Stomach smooth muscle (tissue), 2 donors: ENCODE measurements around the gene ZNF678.
"Not testable (repeated sequence)": the region's sequence is repeated elsewhere in the genome, so short reads cannot be mapped to it uniquely, and the experiment has no call there.

ENCODE experiments used
- H3K27ac ChIP-seq: one replicate; pipeline ENCODE4 v1.7.0; 2013; ENCODE audit warnings: mild to moderate bottlenecking, low read length, inconsistent platforms
- H3K27me3 ChIP-seq, 2 donors: one replicate each; pipeline ENCODE4 v1.7.0; 2013; ENCODE audit warnings: low read length in 2 of 2; ENCODE audit not compliant: insufficient read depth in 2 of 2, control insufficient read depth in 1 of 2
- H3K36me3 ChIP-seq, 2 donors: one replicate each; pipeline ENCODE4 v1.7.0; 2013; ENCODE audit warnings: low read length in 2 of 2; ENCODE audit not compliant: control insufficient read depth in 2 of 2, insufficient read depth in 2 of 2
- H3K4me1 ChIP-seq: one replicate; pipeline ENCODE4 v1.7.0; 2013; ENCODE audit warnings: low read length; ENCODE audit not compliant: control insufficient read depth, insufficient read depth
- H3K4me3 ChIP-seq, 2 donors: one replicate each; pipeline ENCODE4 v1.7.0; 2013; ENCODE audit warnings: low read length in 2 of 2
- H3K9ac ChIP-seq, 2 donors: one replicate each; pipeline ENCODE4 v1.7.0; 2013; ENCODE audit warnings: low read length in 2 of 2, mild to moderate bottlenecking in 1 of 2
- H3K9me3 ChIP-seq, 2 donors: one replicate each; pipeline ENCODE4 v1.7.0; 2013; ENCODE audit warnings: low read length in 2 of 2; ENCODE audit not compliant: control insufficient read depth in 2 of 2
- donor health status: healthy.
- donor health status: Pancreatic carcinoma.

Gene ZNF678

DNA sequence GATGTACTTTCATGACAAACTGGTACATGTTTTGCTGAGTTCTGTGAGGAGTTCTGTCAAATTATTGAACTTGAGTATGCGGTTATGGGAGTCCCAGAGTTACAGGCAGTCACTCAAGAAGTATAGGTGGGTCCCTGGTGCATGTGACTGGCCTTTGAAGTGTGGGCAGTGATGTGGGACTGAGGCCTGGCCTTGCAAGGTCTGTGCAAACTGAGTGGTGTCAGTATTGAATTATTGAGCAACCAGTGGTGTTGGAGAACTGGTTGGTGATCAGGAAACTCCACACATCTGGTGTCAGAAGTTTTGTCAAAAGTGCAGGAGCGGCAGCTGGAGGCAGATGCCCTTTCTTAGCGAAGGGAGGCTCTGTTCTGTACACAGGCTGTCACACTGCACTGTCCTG is 5.2 kb downstream of the ZNF678 start:
- Histone ChIP-seq H3K27ac (no peak overlapping the region), H3K36me3 (no peaks in the 10 kb centered on the region), H3K4me3 (no peak overlapping the region), H3K27me3 (no peaks in the 10 kb centered on the region), H3K9me3 (no peaks in the 10 kb centered on the region), H3K4me1 (peaks cover 6% of the 10 kb centered on the region), H3K9ac (no peak overlapping the region)

- H3K27me3 ChIP-seq = no peaks in the 10 kb centered on the region
- H3K36me3 ChIP-seq = no peaks in the 10 kb centered on the region
- no peaks in the 10 kb centered on the region for H3K9me3 ChIP-seq
- H3K4me3 ChIP-seq = no peak overlapping the region
- H3K9ac ChIP-seq = no peak overlapping the region
- H3K27ac ChIP-seq = no peak overlapping the region
- H3K4me1 ChIP-seq = no peaks in the 10 kb centered on the region
Observed at GRCh38 chr1:227572752-227573151, 9.4 kb downstream of the ZNF678 start.

- H3K9me3 ChIP-seq = no peaks in the 10 kb centered on the region
- no peaks in the 10 kb centered on the region for H3K36me3 ChIP-seq
- H3K9ac ChIP-seq = no peak overlapping the region
- no peak overlapping the region for H3K4me3 ChIP-seq
- no peaks in the 10 kb centered on the region for H3K4me1 ChIP-seq
- no peaks in the 10 kb centered on the region for H3K27me3 ChIP-seq
- no peak overlapping the region for H3K27ac ChIP-seq
Observed at GRCh38 chr1:227574926-227575325, 11.6 kb downstream of the ZNF678 start.

DNA sequence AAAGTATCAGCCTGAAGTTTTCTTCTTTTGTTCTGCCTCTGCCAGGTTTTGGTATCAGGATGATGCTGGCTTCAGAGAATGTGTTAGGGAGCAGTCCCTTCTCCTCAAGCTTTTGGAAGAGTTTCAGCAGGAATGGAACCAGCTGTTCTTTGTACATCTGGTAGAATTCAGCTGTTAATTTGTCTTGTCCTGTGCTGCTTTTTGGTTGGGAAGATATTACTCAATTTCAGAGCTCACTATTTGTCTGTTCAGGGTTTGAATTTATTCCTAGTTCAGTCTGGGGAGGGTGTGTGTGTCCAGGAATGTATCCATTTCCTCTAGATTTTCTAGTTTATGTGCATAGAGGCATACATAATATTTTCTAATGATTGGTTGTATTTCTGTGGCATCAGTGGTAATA is 12.8 kb downstream of the ZNF678 start:
- H3K27me3 ChIP-seq = no peaks in the 10 kb centered on the region
- no peak overlapping the region for H3K27ac ChIP-seq
- H3K9me3 ChIP-seq = no peaks in the 10 kb centered on the region
- no peak overlapping the region for H3K4me3 ChIP-seq
- H3K4me1 ChIP-seq = no peaks in the 10 kb centered on the region
- H3K36me3 ChIP-seq = no peaks in the 10 kb centered on the region
- H3K9ac ChIP-seq = no peak overlapping the region

DNA sequence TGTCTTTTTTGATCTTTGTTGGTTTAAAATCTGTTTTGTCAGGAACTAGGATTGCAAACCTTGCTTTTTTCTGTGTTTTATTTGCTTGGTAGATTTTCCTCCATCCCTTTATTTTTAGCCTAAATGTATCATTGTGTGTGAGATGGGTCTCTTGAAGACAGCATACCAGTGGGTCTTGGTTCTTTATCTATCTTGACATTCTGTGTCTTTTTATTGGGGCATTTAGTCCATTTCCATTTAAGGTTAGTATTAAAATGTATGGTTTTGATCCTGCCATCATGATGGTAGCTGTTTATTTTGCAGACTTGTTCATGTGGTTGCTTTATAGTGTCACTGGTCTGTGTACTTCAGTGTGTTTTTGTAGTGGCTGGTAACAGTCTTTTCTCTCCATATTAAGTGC is 14.1 kb downstream of the ZNF678 start:
- H3K27me3 ChIP-seq = no peaks in the 10 kb centered on the region
- no peaks in the 10 kb centered on the region for H3K36me3 ChIP-seq
- no peak overlapping the region for H3K27ac ChIP-seq
- no peak overlapping the region for H3K9ac ChIP-seq
- no peak overlapping the region for H3K4me3 ChIP-seq
- H3K4me1 ChIP-seq = no peaks in the 10 kb centered on the region
- H3K9me3 ChIP-seq = no peaks in the 10 kb centered on the region

DNA sequence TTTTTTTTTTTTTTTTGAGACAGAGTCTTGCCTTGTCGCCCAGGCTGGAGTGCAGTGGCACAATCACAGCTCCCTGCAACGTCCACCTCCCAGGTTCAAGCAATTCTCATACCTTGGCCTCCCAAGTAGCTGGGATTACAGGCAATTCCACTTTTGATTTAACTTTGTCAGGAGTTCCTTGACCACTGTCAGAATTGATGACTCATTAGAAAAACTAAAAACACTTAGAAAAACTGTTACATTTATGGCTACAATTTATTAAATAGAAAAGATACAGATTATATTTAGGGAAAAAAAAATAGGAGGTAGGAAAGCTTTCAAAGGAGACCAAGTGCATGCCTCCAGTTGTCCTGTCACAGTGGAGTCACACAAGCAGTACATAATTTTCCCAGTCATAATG is 20.0 kb downstream of the ZNF678 start:
- peaks cover 4% of the 10 kb centered on the region in 2 donors for H3K9me3 ChIP-seq
- no peaks in the 10 kb centered on the region for H3K4me1 ChIP-seq
- H3K9ac ChIP-seq = no peak overlapping the region
- no peak overlapping the region for H3K4me3 ChIP-seq
- H3K27ac ChIP-seq = no peak overlapping the region
- H3K27me3 ChIP-seq = no peaks in the 10 kb centered on the region
- peaks cover 0 to 3% of the 10 kb centered on the region in 2 donors for H3K36me3 ChIP-seq

GRCh38 chr1:227586733-227587132 is 23.4 kb downstream of the ZNF678 start:
- no peak overlapping the region for H3K27ac ChIP-seq
- H3K27me3 ChIP-seq = no peaks in the 10 kb centered on the region
- no peak overlapping the region for H3K4me3 ChIP-seq
- H3K9ac ChIP-seq = no peak overlapping the region
- no peaks in the 10 kb centered on the region for H3K4me1 ChIP-seq
- H3K9me3 ChIP-seq = peaks cover 4% of the 10 kb centered on the region in 2 donors
- H3K36me3 ChIP-seq = peaks cover 0 to 3% of the 10 kb centered on the region in 2 donors

GRCh38 chr1:227587968-227588367 is 24.6 kb downstream of the ZNF678 start:
- Histone ChIP-seq H3K9ac (no peak overlapping the region), H3K27ac (no peak overlapping the region), H3K4me1 (no peaks in the 10 kb centered on the region), H3K9me3 (peaks cover 4% of the 10 kb centered on the region in 2 donors), H3K36me3 (peaks cover 0 to 3% of the 10 kb centered on the region in 2 donors), H3K4me3 (no peak overlapping the region), H3K27me3 (no peaks in the 10 kb centered on the region)

GRCh38 chr1:227588769-227589168 is 25.4 kb downstream of the ZNF678 start:
- not testable (repeated sequence) for H3K4me3 ChIP-seq, H3K27ac ChIP-seq, H3K9ac ChIP-seq, H3K4me1 ChIP-seq, H3K27me3 ChIP-seq, H3K9me3 ChIP-seq, H3K36me3 ChIP-seq

DNA sequence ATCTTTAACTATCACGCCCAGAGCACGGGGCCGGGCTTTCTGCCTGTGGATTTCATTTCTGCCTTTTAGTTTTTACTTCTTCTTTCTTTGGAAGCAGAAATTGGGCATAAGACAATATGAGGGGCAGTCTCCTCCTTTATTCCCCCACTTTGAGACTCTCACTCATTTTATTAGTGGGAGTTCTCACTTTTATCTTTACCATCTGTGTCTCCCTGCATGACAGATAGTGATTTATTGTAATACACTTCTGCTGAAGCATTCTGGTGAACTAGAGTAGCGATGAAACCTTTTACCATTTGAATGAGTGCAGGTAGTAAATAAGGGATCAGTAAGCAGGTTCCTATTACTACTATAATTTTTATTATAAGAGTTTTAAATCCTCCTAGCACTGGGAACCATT is 26.4 kb downstream of the ZNF678 start:
- not testable (repeated sequence) for H3K36me3 ChIP-seq, H3K27ac ChIP-seq, H3K4me1 ChIP-seq, H3K9me3 ChIP-seq, H3K4me3 ChIP-seq, H3K27me3 ChIP-seq, H3K9ac ChIP-seq

- H3K4me3 ChIP-seq, H3K9ac ChIP-seq, H3K4me1 ChIP-seq, H3K27ac ChIP-seq, H3K27me3 ChIP-seq, H3K9me3 ChIP-seq, H3K36me3 ChIP-seq: not testable (repeated sequence)
Observed at GRCh38 chr1:227596222-227596621, 32.9 kb downstream of the ZNF678 start.

DNA sequence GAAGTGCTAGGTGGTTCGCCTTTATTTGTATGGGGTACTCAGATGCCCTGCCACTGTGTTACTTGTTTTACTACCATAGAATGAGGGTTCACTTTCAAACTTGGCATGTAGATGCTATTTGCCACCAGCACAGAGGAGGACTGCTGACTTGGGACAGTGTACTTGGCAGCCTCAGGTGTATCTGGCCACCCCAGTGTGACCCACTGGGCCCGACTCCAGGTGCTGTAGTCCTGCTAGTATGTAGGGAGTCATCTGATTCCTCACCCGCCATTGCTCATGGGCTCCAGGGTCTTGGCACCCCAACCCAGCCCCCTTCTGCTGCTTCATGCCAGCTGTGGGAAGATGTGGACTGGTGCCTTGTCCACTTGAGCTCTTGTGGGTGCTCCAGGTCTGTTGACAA is 40.0 kb downstream of the ZNF678 start:
- H3K4me3 ChIP-seq = no peak overlapping the region
- H3K9me3 ChIP-seq = no peaks in the 10 kb centered on the region
- no peaks in the 10 kb centered on the region for H3K27me3 ChIP-seq
- H3K9ac ChIP-seq = no peak overlapping the region
- H3K27ac ChIP-seq = no peak overlapping the region
- no peaks in the 10 kb centered on the region for H3K36me3 ChIP-seq
- H3K4me1 ChIP-seq = no peaks in the 10 kb centered on the region
